Liver (tissue), 9 donors: ENCODE measurements around the gene KLHL24. TPM values are rescaled to one million over a fixed set of nuclear protein-coding genes. Genes with fewer than 3 reads are reported as not detected.
"Not testable (repeated sequence)": the region's sequence is repeated elsewhere in the genome, so short reads cannot be mapped to it uniquely, and the experiment has no call there.

Experiments
- DNase-seq: peaks from one replicate; pipeline ENCODE4 v3.0.0-alpha.2; 2017; ENCODE audit warnings: low spot score
- H3K27ac ChIP-seq, 2 donors: one replicate each; pipeline ENCODE4 v1.7.0; 2013; ENCODE audit warnings: inconsistent platforms in 2 of 2, low read length in 2 of 2, control low read depth in 1 of 2, low read depth in 1 of 2, mild to moderate bottlenecking in 1 of 2
- H3K27me3 ChIP-seq, 4 donors: one replicate each; pipeline versions ENCODE4 v1.6.1 to v1.7.0; 2013; ENCODE audit warnings: low read length in 3 of 4, inconsistent platforms in 1 of 4, mild to moderate bottlenecking in 1 of 4, moderate library complexity in 1 of 4; ENCODE audit not compliant: control insufficient read depth in 4 of 4, insufficient read depth in 4 of 4
- H3K36me3 ChIP-seq, 4 donors: one replicate each; pipeline versions ENCODE4 v1.6.1 to v1.7.0; 2013; ENCODE audit warnings: low read length in 3 of 4, mild to moderate bottlenecking in 3 of 4, low read depth in 1 of 4, moderate library complexity in 1 of 4; ENCODE audit not compliant: control insufficient read depth in 4 of 4, insufficient read depth in 3 of 4
- H3K4me1 ChIP-seq, 4 donors: one replicate each; pipeline versions ENCODE4 v1.6.1 to v1.7.0; 2013; ENCODE audit warnings: low read length in 3 of 4, mild to moderate bottlenecking in 3 of 4, moderate library complexity in 1 of 4; ENCODE audit not compliant: control insufficient read depth in 4 of 4, insufficient read depth in 4 of 4
- H3K4me3 ChIP-seq, 3 donors: one replicate each; pipeline versions ENCODE4 v1.6.1 to v1.7.0; 2013; ENCODE audit warnings: low read length in 3 of 3, control low read depth in 1 of 3, low read depth in 1 of 3, mild to moderate bottlenecking in 1 of 3
- H3K9ac ChIP-seq, 2 donors: one replicate each; pipeline ENCODE4 v1.7.0; 2013; ENCODE audit warnings: low read length in 2 of 2, mild to moderate bottlenecking in 2 of 2, moderate library complexity in 2 of 2, control low read depth in 1 of 2, low read depth in 1 of 2
- H3K9me3 ChIP-seq, 4 donors: one replicate each; pipeline versions ENCODE4 v1.6.1 to v1.7.0; 2013; ENCODE audit warnings: low read length in 3 of 4; ENCODE audit not compliant: control insufficient read depth in 4 of 4
- ATF3 ChIP-seq: IDR thresholded peaks from 2 replicates; pipeline ENCODE4 v1.6.1; 2016; ENCODE audit warnings: antibody characterized with exemption
- CTCF ChIP-seq: fragments of 150-350 bp; IDR thresholded peaks from 2 replicates; pipeline ENCODE4 v1.5.1; 2017; ENCODE audit warnings: improper control_type of control experiment, low read depth, low read length; ENCODE audit not compliant: missing input control
- EGR1 ChIP-seq, 2 donors: IDR thresholded peaks; 2 replicates each; pipeline ENCODE4 v1.6.1; 2016 to 2018; ENCODE audit warnings: antibody characterized with exemption in 2 of 2, low read depth in 2 of 2
- FOXA1 ChIP-seq: IDR thresholded peaks from 2 replicates; pipeline ENCODE4 v1.6.1; 2016; ENCODE audit warnings: antibody characterized with exemption
- FOXA2 ChIP-seq: IDR thresholded peaks from 2 replicates; pipeline ENCODE4 v1.6.1; 2016; ENCODE audit warnings: antibody characterized with exemption
- GABPA ChIP-seq, 2 donors: IDR thresholded peaks in 1 of 2; conservative IDR thresholded peaks in 1 of 2; 2 replicates each; pipeline ENCODE4 v1.6.1; 2016; ENCODE audit warnings: antibody characterized with exemption in 2 of 2, mild to moderate bottlenecking in 1 of 2, moderate library complexity in 1 of 2
- HNF4A ChIP-seq, 2 donors: conservative IDR thresholded peaks; 2 replicates each; pipeline ENCODE4 v1.6.1; 2016; ENCODE audit warnings: antibody characterized with exemption in 2 of 2, mild to moderate bottlenecking in 2 of 2
- HNF4G ChIP-seq: IDR thresholded peaks from 2 replicates; pipeline ENCODE4 v1.6.1; 2016; ENCODE audit warnings: antibody characterized with exemption
- JUND ChIP-seq, 2 donors: IDR thresholded peaks; 2 replicates each; pipeline ENCODE4 v1.6.1; 2016; ENCODE audit warnings: antibody characterized with exemption in 2 of 2
- MAX ChIP-seq: IDR thresholded peaks from 2 replicates; pipeline ENCODE4 v1.6.1; 2016; ENCODE audit warnings: antibody characterized with exemption
- NR2F2 ChIP-seq: IDR thresholded peaks from 2 replicates; pipeline ENCODE4 v1.6.1; 2016; ENCODE audit warnings: antibody characterized with exemption
- RAD21 ChIP-seq, 2 donors: IDR thresholded peaks; 2 replicates each; pipeline ENCODE4 v1.6.1; 2016; ENCODE audit warnings: antibody characterized with exemption in 2 of 2, mild to moderate bottlenecking in 2 of 2
- REST ChIP-seq: IDR thresholded peaks from 2 replicates; pipeline ENCODE4 v1.6.1; 2016; ENCODE audit warnings: antibody characterized with exemption, mild to moderate bottlenecking
- RXRA ChIP-seq, 2 donors: IDR thresholded peaks; 2 replicates each; pipeline ENCODE4 v1.6.1; 2017 to 2018; ENCODE audit warnings: antibody characterized with exemption in 2 of 2, mild to moderate bottlenecking in 1 of 2
- SP1 ChIP-seq: IDR thresholded peaks from 2 replicates; pipeline ENCODE4 v1.6.1; 2018; ENCODE audit warnings: antibody characterized with exemption, mild to moderate bottlenecking
- TAF1 ChIP-seq: conservative IDR thresholded peaks from 2 replicates; pipeline ENCODE4 v1.6.1; 2016; ENCODE audit warnings: antibody characterized with exemption, mild to moderate bottlenecking
- YY1 ChIP-seq: IDR thresholded peaks from 2 replicates; pipeline ENCODE4 v1.6.1; 2016; ENCODE audit warnings: antibody characterized with exemption, mild to moderate bottlenecking
- ZBTB33 ChIP-seq: IDR thresholded peaks from 2 replicates; pipeline ENCODE4 v1.6.1; 2016; ENCODE audit warnings: antibody characterized with exemption
- WGBS: extraction: QIAGEN DNeasy Blood & Tissue Kit; methylation state at CpG from one replicate; pipeline ENCODE4 v1.1.7; 2013; 5-methylcytosine and 5-hydroxymethylcytosine counted together
- polyA plus RNA-seq, 2 donors: library from polyadenylated mRNA; stranded (reverse) in 1 of 2; unstranded in 1 of 2; fragments of 200-250 nt in 1 of 2; fragments of >200 nt in 1 of 2; fragmentation: Nextera tagmentation in 1 of 2; extraction: Ambion mirVana in 1 of 2; gene quantifications; one replicate each; pipeline versions ENCODE4 v1.2.1 to v1.2.3, GENCODE V29; 2013 to 2015
- total RNA-seq, 2 donors: library from RNA; depleted of rRNA; stranded (reverse); fragments of >200 nt; gene quantifications; one replicate each; pipeline ENCODE4 v1.2.3, GENCODE V29; 2014
- donor health status: healthy.
- donor health status: healthy.
- donor health status: healthy.
- donor health status: healthy.
- donor health status: healthy.

KLHL24 gene
- total and polyA plus RNA-seq, 4 donors, result 6.4 to 81.8 (median 18.4) TPM

GRCh38 chr3:183620252-183620628 lies 15.2 kb upstream of the KLHL24 start:
- no peak overlapping the region for H3K4me3 ChIP-seq
- no peaks in the 10 kb centered on the region for H3K4me1 ChIP-seq
- H3K9me3 ChIP-seq, result no peaks in the 10 kb centered on the region
- H3K27ac ChIP-seq, result no peak overlapping the region
- no peak overlapping the region for H3K9ac ChIP-seq
- no peak for DNase-seq
- WGBS, result 94% methylated on average over 1 of the region's 1 CpG
- no peaks in the 10 kb centered on the region for H3K27me3 ChIP-seq
- H3K36me3 ChIP-seq, result no peaks in the 10 kb centered on the region
- TF ChIP-seq RXRA (IDR thresholded peaks at IDR 0.05) (no peak), RAD21 (IDR thresholded peaks at IDR 0.05) (no peak), MAX (no peak), EGR1 (IDR thresholded peaks at IDR 0.05; ENCODE audit: low read depth in 2 of 2) (no peak), TAF1 (no peak), YY1 (no peak), HNF4G (no peak), GABPA (IDR thresholded peaks at IDR 0.05 in 1 of 2, conservative IDR thresholded peaks at IDR 0.05 in 1 of 2) (no peak)

DNA sequence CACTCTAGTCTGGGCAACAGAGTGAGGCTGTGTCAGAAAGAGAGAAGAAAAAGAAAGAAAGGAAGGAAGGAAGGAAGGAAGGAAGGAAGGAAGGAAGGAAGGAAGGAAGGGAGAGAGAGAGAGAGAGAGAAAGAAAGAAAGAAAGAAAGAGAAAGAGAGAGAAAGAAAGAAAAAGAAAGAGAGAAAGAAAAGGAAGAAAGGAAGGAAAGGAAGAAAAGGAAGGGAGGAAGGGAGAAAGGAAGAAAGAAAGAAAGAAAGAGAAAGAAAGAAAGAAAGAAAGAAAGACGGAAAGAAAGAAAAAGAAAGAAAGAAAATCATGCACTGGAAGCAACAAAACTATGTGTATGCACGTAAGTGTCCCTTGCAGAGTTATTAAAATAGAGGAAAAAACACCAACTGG lies 12.9 kb upstream of the KLHL24 start:
- H3K9ac ChIP-seq, H3K27ac ChIP-seq, H3K27me3 ChIP-seq, H3K4me1 ChIP-seq, H3K4me3 ChIP-seq, DNase-seq, H3K9me3 ChIP-seq, H3K36me3 ChIP-seq: not testable (repeated sequence)
- WGBS, result 90% methylated on average over 2 of the region's 2 CpGs

- peak; percentile 76 to 80 for TF ChIP-seq RXRA (IDR thresholded peaks at IDR 0.05)
- TF ChIP-seq ZBTB33, result no peak
- TF ChIP-seq JUND (IDR thresholded peaks at IDR 0.05), result peak; percentile 36 to 77
- no peak for TF ChIP-seq CTCF
- no peak for TF ChIP-seq EGR1 (IDR thresholded peaks at IDR 0.05; ENCODE audit: low read depth in 2 of 2)
- no peak for TF ChIP-seq RAD21 (IDR thresholded peaks at IDR 0.05)
- no peak for TF ChIP-seq FOXA1
- TF ChIP-seq YY1, result no peak
- TF ChIP-seq REST, result no peak
- no peak for TF ChIP-seq HNF4G
- peak; percentile 97 for TF ChIP-seq NR2F2
- peak in 1 of 2 donors; percentile 28 for TF ChIP-seq HNF4A (conservative IDR thresholded peaks at IDR 0.05)
- TF ChIP-seq GABPA (IDR thresholded peaks at IDR 0.05 in 1 of 2, conservative IDR thresholded peaks at IDR 0.05 in 1 of 2), result no peak
- no peak for TF ChIP-seq TAF1
- no peak for TF ChIP-seq MAX
- TF ChIP-seq FOXA2, result no peak
- TF ChIP-seq SP1, result peak; percentile 36
- TF ChIP-seq ATF3, result no peak
- Histone ChIP-seq H3K9me3 (no peaks in the 10 kb centered on the region), H3K4me3 (no peak overlapping the region), H3K9ac (no peak overlapping the region), H3K4me1 (peaks cover 0 to 5% (median 2%) of the 10 kb centered on the region in 4 donors), H3K27ac (no peak overlapping the region), H3K36me3 (no peaks in the 10 kb centered on the region), H3K27me3 (no peaks in the 10 kb centered on the region)
- no peak for DNase-seq
- WGBS, result 39% methylated on average over 8 of the region's 8 CpGs
Measured at GRCh38 chr3:183626877-183627594, 8.4 kb upstream of the KLHL24 start.
